22Rv1 (cell line): ENCODE results near the gene ST3GAL6.

Source experiments
- ZFX ChIP-seq: fragments of 450-650 bp; IDR thresholded peaks from 2 replicates; pipeline ENCODE4 v1.6.1; 2017; ENCODE audit warnings: antibody characterized with exemption, borderline replicate concordance
- TF ChIP-seq, protein P1 (sequence below): fragments of 450-650 bp; IDR thresholded peaks from 2 replicates; pipeline ENCODE4 v1.5.1; 2017; ENCODE audit warnings: mild to moderate bottlenecking

DNA sequence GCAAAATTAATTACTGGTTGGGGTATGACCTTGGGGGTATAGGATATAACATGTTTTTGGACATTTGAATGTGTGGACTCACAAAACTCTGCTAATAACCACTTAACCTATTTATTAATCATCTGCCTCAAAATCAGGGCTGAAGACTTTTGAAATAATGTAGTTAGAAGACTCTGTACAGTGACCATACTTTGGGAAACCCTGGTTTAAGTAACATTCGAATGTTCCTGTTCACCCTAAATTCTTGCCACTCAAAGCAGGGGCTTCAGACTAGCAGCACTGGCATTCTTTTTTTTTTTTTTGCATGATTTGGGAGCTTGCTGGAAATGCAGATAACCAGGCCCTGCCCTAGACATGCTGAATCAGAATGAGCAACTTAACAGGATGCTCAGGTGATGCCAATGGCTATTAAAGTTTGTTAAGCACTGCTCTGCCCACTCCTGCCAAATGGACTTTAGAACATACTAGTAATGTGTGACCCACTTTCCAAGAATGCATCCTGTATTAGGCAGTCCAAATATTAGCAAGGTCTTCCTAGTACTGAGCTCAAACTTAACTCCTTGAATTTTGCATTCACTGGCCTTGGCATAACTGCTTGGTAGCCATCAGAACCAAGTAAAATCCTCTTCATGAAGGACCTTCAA is 12.7 kb upstream of the ST3GAL6 start:
- TF ChIP-seq, protein P1, sequence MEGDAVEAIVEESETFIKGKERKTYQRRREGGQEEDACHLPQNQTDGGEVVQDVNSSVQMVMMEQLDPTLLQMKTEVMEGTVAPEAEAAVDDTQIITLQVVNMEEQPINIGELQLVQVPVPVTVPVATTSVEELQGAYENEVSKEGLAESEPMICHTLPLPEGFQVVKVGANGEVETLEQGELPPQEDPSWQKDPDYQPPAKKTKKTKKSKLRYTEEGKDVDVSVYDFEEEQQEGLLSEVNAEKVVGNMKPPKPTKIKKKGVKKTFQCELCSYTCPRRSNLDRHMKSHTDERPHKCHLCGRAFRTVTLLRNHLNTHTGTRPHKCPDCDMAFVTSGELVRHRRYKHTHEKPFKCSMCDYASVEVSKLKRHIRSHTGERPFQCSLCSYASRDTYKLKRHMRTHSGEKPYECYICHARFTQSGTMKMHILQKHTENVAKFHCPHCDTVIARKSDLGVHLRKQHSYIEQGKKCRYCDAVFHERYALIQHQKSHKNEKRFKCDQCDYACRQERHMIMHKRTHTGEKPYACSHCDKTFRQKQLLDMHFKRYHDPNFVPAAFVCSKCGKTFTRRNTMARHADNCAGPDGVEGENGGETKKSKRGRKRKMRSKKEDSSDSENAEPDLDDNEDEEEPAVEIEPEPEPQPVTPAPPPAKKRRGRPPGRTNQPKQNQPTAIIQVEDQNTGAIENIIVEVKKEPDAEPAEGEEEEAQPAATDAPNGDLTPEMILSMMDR: no peak
- no peak for TF ChIP-seq ZFX
